H1 (cell line): ENCODE results near the gene ZNF2. TPM values are rescaled to one million over a fixed set of nuclear protein-coding genes. Genes with fewer than 3 reads are reported as not detected.

ENCODE experiments used
- CBX8 ChIP-seq: fragments of 300-800, 300-1000 bp; sonication (generic); IDR thresholded peaks from 2 replicates; pipeline ENCODE4 v1.7.1; 2016; ENCODE audit warnings: low read depth, low read length, borderline replicate concordance
- EP300 ChIP-seq, 2 experiments: IDR thresholded peaks; 1 replicate in 1 of 2; 2 replicates in 1 of 2; pipeline ENCODE4 v1.6.1; 2011 to 2012; ENCODE audit warnings: low read depth in 2 of 2, low read length in 2 of 2, mild to moderate bottlenecking in 2 of 2, borderline replicate concordance in 1 of 2, inconsistent platforms in 1 of 2, moderate library complexity in 1 of 2
- polyA plus RNA-seq, 7 experiments: library from polyadenylated mRNA; depleted of rRNA in 3 of 7; stranded (reverse) in 5 of 7; unstranded in 2 of 7; fragments of >200 nt in 5 of 7; fragments of 200-250 nt in 2 of 7; gene quantifications; 1 replicate in 5 of 7; 2 replicates in 1 of 7; 4 replicates in 1 of 7; pipeline versions ENCODE4 v1.2.1 to v1.2.3, GENCODE V29; 2011 to 2013; ENCODE audit warnings: missing spikeins in 2 of 7, mixed read lengths in 2 of 7
- total RNA-seq: library from RNA; stranded (reverse); fragmentation: NEBNext Ultra II Directional; extraction: Animal tissue kit (Norgen Biotek cat#: 25700); gene quantifications from 2 replicates; pipeline ENCODE4 v1.2.1, GENCODE V29; 2021

ZNF2 gene
- total and polyA plus RNA-seq, 2 of the 8 experiments (the other 6 are each of a cell fraction or from before 2014, with no cell fraction given) = 1.3 to 3.0 TPM

GRCh38 chr2:95166065-95166763 is 605 bp downstream of the ZNF2 start (continued):
- TF ChIP-seq CBX8 = no peak
- no peak for TF ChIP-seq EP300 (IDR thresholded peaks at IDR 0.05; ENCODE audit: borderline replicate concordance in 1 of 2, low read depth in 2 of 2, low read length in 2 of 2)
